HG02870 (cell line): Measurements from ENCODE around the gene IL27RA.

Source experiments
- ATAC-seq: cut with Tn5 transposase; IDR thresholded peaks from one replicate; pipeline ENCODE4 v1.9.1; 2021; ENCODE audit warnings: mild to moderate bottlenecking, moderate library complexity; ENCODE audit not compliant: unreplicated experiment

Gene IL27RA

DNA sequence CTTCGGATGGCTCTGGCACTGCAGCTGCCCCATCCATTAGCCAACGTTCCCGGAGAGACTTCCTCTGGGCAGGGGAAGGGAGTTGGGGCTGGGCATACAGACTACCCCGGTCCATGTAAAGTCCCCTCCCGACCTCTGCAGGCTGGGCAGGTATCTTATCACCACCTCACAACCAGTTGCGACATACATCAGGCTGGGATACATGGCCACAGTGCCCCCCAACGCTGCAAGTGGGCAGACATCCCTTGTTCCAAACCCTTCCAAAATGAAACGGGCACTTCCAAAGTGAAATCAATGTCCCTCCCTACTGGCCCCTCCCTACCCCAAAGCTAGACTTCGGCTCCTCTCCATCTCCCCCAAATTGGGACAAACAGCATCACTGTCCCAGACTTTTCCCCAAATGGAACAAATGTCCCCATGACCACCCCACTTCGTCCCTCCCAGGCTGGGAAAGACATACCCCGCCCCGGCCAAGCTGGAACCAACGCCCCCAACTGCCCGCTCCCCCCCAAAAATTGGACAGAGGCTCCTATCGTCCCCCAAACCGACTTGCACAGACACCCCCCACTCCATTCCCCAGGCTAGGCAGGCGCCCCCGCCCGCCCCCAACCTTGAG lies 25.3 kb downstream of the IL27RA start:
- ATAC-seq = no peak

DNA sequence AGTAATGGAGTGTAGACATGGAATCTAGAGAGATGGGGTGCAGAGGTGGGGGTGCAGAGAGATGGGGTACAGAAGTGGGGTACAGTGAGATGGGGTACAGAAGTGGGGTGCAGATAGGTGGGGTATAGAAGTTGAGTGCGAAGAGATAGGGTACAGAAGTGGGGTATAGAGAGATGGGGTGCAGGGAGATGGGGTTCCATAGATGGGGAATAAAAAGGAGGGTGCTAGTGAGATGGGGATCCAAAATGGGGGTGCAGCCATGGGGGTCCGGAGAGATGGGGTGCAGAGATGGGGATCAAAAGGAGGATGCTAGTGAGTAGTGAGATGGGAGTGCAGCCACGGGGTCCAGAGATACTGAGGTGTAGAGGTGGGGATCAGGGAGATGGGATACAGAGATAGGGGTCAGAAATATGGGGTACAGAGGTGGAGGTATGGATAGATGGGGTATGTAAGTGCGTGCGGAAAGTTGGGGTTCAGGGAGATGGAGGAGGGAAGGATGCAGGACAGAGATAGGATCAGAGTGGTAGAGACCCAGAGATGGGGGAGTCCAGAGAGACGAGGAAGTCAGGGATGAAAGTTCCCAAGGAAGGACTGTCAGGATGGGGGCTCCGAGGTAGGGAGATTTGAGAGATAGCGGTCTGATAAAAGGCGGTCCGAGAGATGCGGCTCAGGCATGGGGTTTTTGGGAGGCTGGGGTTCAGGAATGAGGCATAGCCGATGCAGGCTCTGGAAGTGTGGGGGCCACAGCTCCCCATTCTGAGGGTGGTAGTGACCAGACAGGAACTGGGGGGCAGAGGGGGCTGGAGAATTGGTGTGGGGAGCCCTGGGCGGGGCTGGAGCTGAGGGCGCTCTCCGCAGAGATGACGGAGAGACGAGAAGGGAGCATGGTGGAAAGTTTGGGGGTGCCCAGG lies 26.9 kb downstream of the IL27RA start:
- no peak for ATAC-seq

DNA sequence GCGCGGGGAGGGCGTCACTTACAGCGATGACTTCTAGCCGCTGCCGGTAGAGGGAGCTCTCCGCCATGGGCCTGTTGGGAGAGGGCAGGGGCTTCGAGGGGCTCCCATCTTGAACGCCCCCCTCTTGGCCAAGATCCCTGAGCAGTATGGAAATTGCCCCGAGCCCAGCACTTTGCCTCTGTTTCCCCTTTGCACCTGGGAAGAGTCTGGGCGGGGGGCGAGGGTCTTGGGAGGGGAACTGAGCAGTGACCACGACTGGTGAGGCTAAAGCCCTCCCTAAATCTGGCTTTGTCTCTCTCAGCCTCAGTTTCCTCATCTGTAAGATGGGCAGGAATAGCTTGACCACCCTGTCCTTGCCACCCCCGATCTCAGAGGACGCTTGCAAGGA lies 27.5 kb downstream of the IL27RA start:
- ATAC-seq = no peak

DNA sequence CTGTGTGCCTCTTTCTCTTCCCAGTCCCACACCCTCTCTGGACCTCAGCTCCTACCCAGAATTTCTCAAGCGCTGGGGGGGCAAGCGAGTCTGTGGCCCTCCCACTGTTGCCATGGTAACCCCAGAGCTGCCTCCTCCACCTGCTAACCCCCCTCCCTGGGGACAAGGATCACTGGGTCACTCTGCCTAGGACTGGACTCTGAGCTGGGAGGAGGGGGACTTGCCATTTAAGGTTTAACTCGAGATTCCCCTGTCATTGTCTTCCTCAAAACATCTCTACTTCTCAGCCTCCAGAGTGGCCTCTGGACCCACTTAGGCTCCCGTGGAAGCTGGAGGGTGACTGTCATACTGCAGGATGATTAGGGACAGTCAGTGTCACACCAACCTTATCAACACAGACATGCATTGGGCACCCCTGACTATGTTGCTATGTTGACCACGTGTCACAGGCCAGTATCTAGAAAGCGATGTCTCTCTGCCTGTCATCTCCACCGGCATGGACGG lies 28.1 kb downstream of the IL27RA start:
- ATAC-seq = no peak

DNA sequence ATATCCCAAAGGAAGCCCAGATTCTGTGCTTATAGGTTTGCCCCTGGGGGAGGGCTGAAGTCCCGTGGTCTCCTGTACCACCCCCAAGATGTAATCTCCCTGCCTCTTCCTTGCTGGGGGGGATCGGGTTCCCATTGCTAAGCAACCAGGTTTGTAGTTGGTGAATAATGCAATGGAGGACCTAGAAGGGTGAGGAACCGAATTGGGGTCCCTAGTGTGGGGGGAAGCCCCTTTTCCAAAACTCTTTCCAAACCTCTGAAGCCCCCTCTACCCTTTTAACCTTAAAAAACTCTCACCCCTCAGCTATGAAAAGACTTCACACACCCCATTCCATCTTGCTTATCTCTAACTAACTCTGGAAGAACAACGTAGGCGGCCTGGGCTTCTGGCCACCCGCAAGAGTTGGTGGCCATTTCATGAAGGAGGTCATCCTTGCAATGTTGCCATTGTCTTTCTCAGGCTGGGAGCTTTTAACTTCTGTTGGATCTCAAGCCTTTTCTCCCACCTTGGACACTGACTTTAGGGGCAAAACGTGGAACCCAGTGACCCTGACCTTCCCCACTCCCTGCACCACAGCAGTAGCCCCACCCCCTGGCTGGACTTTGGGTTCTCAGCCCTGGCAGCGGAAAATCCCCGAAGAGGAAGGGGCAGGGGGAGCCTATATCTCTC lies 29.7 kb downstream of the IL27RA start:
- no peak for ATAC-seq

DNA sequence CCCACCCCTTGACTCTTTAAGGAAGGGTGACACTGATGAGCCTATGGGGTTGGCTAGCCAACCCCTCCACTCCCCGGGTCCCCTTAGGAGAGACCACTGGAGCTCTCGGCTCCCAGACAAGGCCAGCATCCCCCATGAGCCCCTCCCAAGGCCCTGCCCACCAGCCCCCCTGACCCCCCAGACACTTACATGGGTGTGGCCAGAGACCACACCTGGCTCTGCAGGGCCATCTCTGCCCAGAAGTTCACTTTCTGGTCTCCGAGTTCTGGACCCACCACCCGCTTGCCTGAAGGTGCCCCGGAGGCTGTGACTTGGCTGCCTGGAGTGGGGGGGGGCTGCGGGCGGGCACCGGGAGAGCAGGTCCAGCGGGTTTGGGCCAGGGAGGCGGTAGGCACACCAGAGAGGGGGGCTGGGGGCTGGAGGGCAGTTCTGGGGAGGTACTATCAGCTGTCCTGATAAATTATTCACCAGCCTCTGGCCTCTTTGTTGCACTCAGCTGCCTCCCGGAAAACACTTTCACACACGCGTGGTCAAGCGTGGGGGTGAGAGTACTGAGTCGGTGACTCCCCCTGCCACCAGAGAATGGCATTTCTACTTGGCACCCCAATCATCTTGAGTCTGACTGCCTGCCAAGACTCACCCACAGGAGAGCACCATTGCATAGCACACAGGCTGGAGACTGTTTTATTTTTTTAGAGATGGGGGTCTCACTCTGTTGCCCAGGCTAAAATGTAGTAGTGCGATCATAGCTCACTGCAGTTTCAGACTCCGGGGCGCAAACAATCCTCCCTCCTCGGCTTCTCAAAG lies 30.4 kb downstream of the IL27RA start, which contains the start of gene PALM3:
Gene PALM3 (minus strand): TSS at position 326 of the 807 bp plus-strand sequence. CDS start 96 bp downstream, at position 230.
- no peak for ATAC-seq

DNA sequence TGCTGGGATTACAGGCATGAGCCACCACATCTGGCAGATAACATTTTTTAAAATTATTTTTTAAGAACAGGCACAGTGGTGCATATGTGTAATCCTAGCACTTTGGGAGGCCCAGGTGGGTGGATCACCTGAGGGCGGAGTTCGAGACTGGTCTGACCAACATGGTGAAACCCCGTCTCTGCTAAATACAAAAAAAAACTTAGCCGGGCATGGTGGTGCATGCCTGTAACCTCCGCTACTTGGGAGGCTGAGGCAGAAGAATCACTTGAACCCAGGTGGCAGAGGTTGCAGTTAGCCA lies 30.9 kb downstream of the IL27RA start:
- ATAC-seq = no peak

DNA sequence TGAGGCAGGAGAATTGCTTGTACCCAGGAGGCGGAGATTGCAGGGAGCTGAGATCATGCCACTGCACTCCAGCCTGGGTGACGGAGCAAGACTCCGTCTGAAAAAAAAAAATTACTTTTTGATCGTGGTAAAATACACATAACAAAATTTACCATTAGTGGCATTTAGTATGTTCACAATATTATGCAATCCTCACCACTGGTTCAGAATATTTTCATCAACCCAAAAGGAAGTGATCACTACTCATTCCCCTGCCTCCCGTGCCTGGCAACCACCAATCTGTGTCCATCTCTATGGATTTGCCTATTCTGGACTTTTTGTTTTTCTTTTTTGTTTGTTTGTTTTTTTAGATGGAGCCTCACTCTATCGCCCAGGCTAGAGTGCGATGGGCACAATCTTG lies 31.5 kb downstream of the IL27RA start:
- ATAC-seq = no peak

DNA sequence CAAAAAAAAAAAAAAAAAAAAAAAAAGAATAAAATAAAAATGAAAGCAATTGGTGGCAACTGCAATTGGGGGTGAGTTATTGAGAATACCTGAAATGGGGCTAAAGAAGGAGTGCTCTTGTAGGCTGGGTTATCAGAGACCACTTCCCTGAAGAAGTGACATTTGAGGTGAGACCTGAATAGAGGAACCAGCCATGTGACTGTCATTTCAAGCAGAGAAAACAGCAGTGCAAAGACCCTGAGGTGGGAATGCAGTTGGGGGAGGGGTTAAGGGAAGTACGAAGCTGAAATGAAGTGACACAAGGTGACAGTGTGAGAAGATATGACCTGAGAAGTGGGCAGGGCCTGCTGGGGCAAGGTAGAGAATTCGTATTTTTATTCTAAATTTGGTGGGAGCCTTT lies 34.6 kb downstream of the IL27RA start:
- no peak for ATAC-seq

DNA sequence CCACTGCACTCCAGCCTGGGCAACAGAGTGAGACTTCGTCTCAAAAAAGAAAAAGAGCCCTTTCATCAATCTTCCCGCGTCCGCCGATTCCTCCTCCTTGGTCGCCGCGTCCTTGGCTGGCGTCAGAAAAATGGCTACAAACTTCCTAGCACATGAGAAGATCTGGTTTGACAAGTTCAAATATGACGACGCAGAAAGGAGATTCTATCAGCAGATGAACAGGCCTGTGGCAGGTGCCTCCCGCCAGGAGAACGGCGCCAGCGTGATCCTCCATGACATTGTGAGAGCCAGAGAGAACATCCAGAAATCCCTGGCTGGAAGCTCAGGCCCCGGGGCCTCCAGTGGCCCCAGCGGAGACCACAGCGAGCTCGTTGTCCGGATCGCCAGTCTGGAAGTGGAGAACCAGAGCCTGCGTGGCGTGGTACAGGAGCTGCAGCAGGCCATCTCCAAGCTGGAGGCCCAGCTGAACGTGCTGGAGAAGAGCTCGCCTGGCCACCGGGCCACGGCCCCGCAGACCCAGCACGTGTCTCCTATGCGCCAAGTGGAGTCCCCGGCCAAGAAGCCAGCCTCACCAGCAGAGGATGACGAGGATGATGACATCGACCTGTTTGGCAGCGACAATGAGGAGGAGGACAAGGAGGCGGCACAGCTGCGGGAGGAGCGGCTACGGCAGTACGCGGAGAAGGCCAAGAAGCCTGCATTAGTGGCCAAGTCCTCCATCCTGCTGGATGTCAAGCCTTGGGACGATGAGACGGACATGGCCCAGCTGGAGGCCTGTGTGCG lies 38.9 kb downstream of the IL27RA start:
- ATAC-seq = no peak

DNA sequence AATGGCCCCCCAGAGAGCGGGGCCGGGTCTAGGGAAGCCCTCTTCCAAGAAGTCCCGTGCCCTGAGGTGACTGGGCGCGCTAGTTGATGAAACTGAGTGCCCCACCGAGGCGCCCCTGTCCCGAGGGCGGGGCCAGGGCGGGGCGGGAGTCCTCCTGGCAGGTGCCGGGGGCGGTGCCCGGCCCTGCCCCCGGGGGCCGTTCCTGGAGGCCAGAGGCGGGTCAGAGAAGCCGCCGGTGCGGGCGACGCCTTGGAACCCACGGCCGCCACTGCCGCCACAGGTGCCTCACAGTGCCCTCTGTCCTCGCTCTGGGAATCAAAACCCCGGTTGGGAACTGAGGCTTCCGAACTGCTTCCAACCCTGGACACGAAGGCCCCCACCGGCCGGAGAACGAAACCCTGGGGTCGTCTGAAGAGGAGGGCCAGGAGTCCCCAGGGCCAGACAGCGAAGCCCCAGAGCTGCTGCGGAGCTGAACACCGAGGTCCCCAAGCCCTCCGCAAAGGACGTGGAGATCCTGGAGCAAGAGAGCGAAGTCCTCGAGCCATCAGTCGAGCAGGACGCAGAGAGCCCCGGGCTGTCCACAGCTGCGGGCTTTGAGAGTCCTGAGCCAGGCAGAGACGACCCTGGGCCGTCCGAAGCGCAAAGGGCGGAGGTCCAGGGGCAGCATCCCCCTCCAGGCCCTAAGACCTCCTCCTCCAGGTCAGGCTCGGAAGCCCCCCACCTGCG lies 41.1 kb downstream of the IL27RA start, which contains the start of gene MISP3:
Gene MISP3 (plus strand): TSS at position 252 of the 726 bp plus-strand sequence. CDS start 524 bp downstream, outside the sequence.
- no peak for ATAC-seq

DNA sequence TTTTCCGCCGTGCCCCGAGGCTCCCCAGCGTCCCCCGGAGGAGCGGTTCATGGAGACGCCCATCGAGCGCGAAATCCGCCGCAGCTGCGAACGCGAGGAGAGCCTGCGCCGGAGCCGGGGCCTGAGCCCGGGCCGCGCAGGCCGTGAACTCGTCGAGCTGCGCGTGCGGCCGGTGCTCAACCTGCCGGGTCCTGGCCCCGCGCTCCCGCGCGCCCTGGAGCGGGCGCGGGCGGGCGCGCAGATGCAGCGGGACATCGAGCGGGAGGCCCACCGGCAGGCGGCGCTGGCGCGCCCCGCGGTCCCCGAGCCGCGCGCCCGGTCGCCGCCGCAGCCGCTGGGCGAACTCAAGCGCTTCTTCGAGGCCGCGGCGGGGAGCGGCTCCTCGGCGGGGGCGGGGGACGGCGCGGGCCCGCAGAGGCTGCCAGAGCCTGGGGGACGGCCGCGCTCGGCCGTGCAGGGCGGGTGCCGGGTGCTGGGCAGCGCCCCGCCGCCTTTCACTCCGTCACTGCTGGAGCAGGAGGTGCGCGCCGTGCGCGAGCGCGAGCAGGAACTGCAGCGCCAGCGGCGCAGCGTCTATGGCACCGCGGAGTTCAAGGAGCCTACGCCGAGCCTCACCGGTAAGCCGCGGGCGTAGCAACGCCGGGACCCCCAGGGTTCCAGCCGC lies 41.8 kb downstream of the IL27RA start:
- no peak for ATAC-seq

DNA sequence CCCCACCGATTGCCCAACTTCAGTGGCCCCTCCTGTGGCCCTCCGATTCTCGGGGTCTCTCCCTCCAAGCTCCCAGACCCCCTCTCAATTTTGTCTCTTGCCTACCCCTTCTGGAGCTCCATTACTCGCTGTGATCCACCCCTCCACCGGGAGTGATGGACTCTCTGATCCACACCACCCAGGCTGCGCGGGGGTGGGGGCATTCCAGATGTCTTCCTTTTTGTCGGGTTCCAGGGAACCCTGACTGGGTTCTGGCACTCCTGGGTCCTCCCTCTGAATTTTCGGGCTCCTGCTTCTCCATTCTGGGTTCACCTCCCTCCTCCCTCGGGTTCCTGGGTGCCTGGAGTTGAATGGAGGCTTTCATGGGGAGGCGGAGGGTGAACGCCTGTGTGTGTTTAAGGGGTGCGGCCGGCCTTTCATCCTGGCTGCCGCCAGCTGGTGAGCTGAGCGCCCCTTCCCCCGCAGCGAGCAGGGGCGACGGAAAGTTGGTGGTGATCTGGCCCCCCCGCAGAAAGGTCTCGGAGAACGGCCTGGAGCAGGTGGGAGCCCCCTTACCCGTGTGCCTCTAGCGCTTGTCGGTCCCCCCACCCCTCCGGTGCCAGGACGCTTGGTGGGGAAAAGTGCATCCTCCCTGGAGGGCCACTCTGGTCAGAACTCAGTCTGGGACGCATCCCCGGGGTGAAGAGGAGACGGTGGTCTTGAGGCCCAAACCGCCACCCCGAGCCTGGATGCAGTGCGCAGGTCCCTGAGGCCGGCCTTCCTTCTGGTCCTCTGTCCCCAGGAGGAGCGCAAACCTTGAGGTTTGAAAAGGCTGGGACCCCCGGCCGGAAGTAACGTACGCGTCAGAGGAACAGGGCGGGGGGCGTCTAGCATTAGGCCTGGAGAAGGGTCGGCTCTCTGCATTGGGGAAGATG lies 42.6 kb downstream of the IL27RA start:
- no peak for ATAC-seq

DNA sequence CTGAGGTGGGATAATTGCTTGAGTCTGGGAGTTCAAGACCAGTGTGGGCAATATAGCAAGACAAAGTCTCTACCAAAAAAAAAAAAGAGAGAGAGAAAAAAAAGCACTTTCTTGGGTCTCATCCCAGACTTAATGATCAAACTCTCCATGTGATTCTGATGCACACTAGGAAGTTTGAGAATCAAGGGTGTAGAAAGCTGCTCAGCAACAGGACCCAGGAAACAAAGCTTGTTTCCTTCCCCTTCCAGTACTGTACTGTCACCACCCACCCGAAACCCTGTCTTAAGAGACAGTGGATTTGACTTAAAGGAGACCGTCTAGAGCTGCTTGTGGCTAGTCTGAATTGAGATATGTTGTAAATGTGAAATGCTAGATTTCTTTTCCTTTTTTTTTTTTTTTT lies 46.8 kb downstream of the IL27RA start:
- ATAC-seq = no peak

DNA sequence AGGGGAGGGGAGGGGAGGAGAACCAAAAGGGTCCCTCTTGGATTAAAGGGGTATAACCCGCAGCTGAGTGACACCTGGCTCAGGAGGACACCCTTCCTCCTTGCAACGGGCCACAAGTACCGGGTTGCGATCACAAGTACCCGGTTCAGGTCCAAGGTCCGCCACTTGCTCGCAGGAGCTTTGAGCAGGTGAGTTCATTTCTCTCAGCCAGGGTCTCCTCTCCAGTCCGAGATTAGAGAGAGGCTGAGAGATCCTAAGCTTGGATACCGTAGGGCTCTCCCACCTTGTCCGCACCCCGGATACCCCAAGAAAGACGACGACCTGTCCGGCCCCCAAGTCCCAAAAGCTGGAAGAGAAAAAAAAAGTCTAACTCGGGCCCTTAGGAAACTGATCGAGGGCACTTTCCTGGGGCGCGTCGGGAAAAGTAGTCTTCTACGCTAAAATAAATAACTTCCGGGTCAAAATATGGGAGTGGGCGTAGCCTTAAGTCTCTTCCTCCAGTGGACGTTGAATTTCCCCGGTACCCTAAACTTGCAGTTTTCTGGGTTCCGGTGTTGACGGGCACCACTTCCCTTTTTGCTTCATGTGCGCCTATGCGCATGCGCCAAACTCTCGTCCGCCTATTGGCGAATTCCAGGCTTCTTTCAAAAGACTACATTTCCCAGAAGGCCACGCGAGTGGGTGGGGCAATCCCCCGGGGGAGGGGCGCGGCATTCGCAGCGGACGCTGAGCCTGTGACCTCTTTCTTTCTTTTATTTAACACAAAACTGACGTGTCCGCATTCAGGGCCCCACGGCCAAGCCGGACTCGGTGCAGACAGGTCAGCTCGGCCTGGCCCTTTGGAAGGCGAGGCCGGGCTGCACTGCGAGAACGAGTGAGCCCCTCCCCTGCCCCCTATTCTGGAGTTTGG lies 49.6 kb downstream of the IL27RA start:
- peak; percentile 84 for ATAC-seq

DNA sequence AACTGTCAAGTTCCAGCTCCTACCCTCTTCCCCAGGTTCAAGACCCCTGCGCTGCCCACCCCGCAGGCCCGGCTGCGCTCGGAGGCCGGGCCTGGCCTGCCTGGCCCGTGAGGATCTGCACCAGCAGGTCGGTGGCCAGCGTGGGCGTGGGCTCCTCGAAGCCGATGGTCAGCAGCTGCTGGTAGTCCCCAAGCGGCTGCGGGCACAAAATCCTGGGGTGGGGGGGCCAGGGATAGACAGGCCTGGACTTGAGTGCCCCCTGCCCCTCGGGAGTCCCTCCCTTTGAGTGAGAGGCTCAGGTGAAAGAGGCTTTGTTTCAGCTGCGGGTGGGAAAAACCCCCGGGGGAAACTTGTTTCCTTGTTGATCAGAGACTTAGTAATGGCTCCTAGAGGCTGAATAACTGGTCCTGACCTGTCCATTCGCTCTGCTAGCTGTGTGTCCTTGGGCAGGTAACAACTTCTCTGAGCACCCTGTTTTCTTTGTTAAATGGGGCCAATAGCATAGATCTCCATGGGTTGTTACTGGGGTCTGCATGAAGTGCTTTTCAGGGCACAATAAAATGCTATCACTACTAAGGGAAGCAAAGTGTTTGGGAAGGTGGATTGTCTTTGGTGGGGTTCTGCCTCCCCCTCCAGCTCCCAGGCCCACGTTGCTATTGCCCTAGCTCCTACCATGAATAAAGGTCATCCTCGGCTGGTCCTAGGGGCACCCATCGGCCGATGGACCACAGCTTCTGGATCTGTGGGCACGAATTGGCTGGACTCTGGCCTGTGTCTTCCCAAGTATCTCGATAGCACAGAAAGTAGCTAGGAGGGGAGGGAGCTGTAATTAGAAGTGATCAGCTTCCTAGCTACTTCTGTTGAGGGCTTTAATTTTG lies 50.5 kb downstream of the IL27RA start:
- peak; percentile 18 for ATAC-seq
